RCC 7860 (cell line): Measurements from ENCODE around the gene TSNAX.
A peak's percentile ranks its signal among the peaks of the same experiment; 100 is the strongest.

Source experiments
- DNase-seq: peaks from one replicate; pipeline ENCODE4 v3.0.0-alpha.2; 2015; ENCODE audit warnings: low spot score
- FAIRE-seq: peaks from 2 replicates; lab custom pipeline; 2012; peaks lifted over from hg19 to GRCh38; lab: Jason Lieb, UNC

The TSNAX gene

GRCh38 chr1:231600458-231600976 lies 72.0 kb downstream of the TSNAX start:
- no peak for FAIRE-seq
- no peak for DNase-seq

GRCh38 chr1:231601824-231602672 lies 73.6 kb downstream of the TSNAX start:
- FAIRE-seq: no peak

GRCh38 chr1:231602673-231602984 lies 74.2 kb downstream of the TSNAX start:
- DNase-seq: no peak
- FAIRE-seq: no peak

More at GRCh38 chr1:231601824-231602672, 73.6 kb downstream of the TSNAX start:
- DNase-seq: no peak

GRCh38 chr1:231603598-231604275 lies 75.3 kb downstream of the TSNAX start:
- DNase-seq (peak; percentile 63), FAIRE-seq (peak; percentile 76)

- no peak for FAIRE-seq
- no peak for DNase-seq
Observed at GRCh38 chr1:231604276-231604621, 75.8 kb downstream of the TSNAX start.

- DNase-seq (no peak), FAIRE-seq (no peak)
Observed at GRCh38 chr1:231605149-231606100, 77.0 kb downstream of the TSNAX start.

GRCh38 chr1:231606712-231607111 lies 78.2 kb downstream of the TSNAX start:
- no peak for FAIRE-seq
- DNase-seq: no peak

GRCh38 chr1:231610388-231610787 lies 81.9 kb downstream of the TSNAX start:
- DNase-seq (no peak), FAIRE-seq (no peak)

- DNase-seq (no peak), FAIRE-seq (no peak)
Observed at GRCh38 chr1:231611111-231611510, 82.6 kb downstream of the TSNAX start.

GRCh38 chr1:231611851-231612250 lies 83.4 kb downstream of the TSNAX start:
- DNase-seq: no peak
- no peak for FAIRE-seq

GRCh38 chr1:231612393-231613089 lies 84.1 kb downstream of the TSNAX start:
- no peak for DNase-seq
- no peak for FAIRE-seq

GRCh38 chr1:231613419-231614349 lies 85.2 kb downstream of the TSNAX start:
- DNase-seq: no peak
- no peak for FAIRE-seq
